Measurements from ENCODE around the gene BMP7.

The BMP7 gene

GRCh38 chr20:57234556-57235251 is 31.7 kb downstream of the BMP7 start:
- no peaks in the 10 kb centered on the region for H3K9me3 ChIP-seq (ENCODE audit: control insufficient read depth in 1 of 2, low read length in 2 of 2)
- H3K27ac ChIP-seq (ENCODE audit: low read depth, low read length): no peak overlapping the region
- no peak overlapping the region for H3K4me3 ChIP-seq (ENCODE audit: low read depth in 1 of 2, low read length in 2 of 2)
- H3K36me3 ChIP-seq (ENCODE audit: control insufficient read depth in 1 of 2, insufficient read depth in 2 of 2, low read length in 2 of 2): no peaks in the 10 kb centered on the region
- no peak overlapping the region for H3K9ac ChIP-seq (ENCODE audit: low read depth in 1 of 2, low read length in 2 of 2)
- no peaks in the 10 kb centered on the region for H3K27me3 ChIP-seq (ENCODE audit: control insufficient read depth in 1 of 2, insufficient read depth in 2 of 2, low read length in 2 of 2)
- no peaks in the 10 kb centered on the region for H3K4me1 ChIP-seq (ENCODE audit: control insufficient read depth in 1 of 2, insufficient read depth in 2 of 2, low read length in 2 of 2)

GRCh38 chr20:57231951-57232428 is 34.5 kb downstream of the BMP7 start:
- H3K9me3 ChIP-seq (ENCODE audit: control insufficient read depth in 1 of 2, low read length in 2 of 2): no peaks in the 10 kb centered on the region
- H3K27ac ChIP-seq (ENCODE audit: low read depth, low read length): no peak overlapping the region
- no peaks in the 10 kb centered on the region for H3K4me1 ChIP-seq (ENCODE audit: control insufficient read depth in 1 of 2, insufficient read depth in 2 of 2, low read length in 2 of 2)
- no peaks in the 10 kb centered on the region for H3K27me3 ChIP-seq (ENCODE audit: control insufficient read depth in 1 of 2, insufficient read depth in 2 of 2, low read length in 2 of 2)
- no peaks in the 10 kb centered on the region for H3K36me3 ChIP-seq (ENCODE audit: control insufficient read depth in 1 of 2, insufficient read depth in 2 of 2, low read length in 2 of 2)
- no peak overlapping the region for H3K4me3 ChIP-seq (ENCODE audit: low read depth in 1 of 2, low read length in 2 of 2)
- H3K9ac ChIP-seq (ENCODE audit: low read depth in 1 of 2, low read length in 2 of 2): no peak overlapping the region

GRCh38 chr20:57231161-57231560 is 35.3 kb downstream of the BMP7 start:
- Histone ChIP-seq H3K36me3 (ENCODE audit: control insufficient read depth in 1 of 2, insufficient read depth in 2 of 2, low read length in 2 of 2) (no peaks in the 10 kb centered on the region), H3K4me1 (ENCODE audit: control insufficient read depth in 1 of 2, insufficient read depth in 2 of 2, low read length in 2 of 2) (no peaks in the 10 kb centered on the region), H3K4me3 (ENCODE audit: low read depth in 1 of 2, low read length in 2 of 2) (no peak overlapping the region), H3K27me3 (ENCODE audit: control insufficient read depth in 1 of 2, insufficient read depth in 2 of 2, low read length in 2 of 2) (no peaks in the 10 kb centered on the region), H3K9me3 (ENCODE audit: control insufficient read depth in 1 of 2, low read length in 2 of 2) (no peaks in the 10 kb centered on the region), H3K27ac (ENCODE audit: low read depth, low read length) (no peak overlapping the region), H3K9ac (ENCODE audit: low read depth in 1 of 2, low read length in 2 of 2) (no peak overlapping the region)

- H3K9me3 ChIP-seq (ENCODE audit: control insufficient read depth in 1 of 2, low read length in 2 of 2): no peaks in the 10 kb centered on the region
- no peak overlapping the region for H3K27ac ChIP-seq (ENCODE audit: low read depth, low read length)
- H3K27me3 ChIP-seq (ENCODE audit: control insufficient read depth in 1 of 2, insufficient read depth in 2 of 2, low read length in 2 of 2): no peaks in the 10 kb centered on the region
- H3K4me3 ChIP-seq (ENCODE audit: low read depth in 1 of 2, low read length in 2 of 2): no peak overlapping the region
- no peak overlapping the region for H3K9ac ChIP-seq (ENCODE audit: low read depth in 1 of 2, low read length in 2 of 2)
- H3K36me3 ChIP-seq (ENCODE audit: control insufficient read depth in 1 of 2, insufficient read depth in 2 of 2, low read length in 2 of 2): no peaks in the 10 kb centered on the region
- H3K4me1 ChIP-seq (ENCODE audit: control insufficient read depth in 1 of 2, insufficient read depth in 2 of 2, low read length in 2 of 2): no peaks in the 10 kb centered on the region
These were observed 36.2 kb downstream of the BMP7 start for GRCh38 chr20:57230247-57230646.

- no peaks in the 10 kb centered on the region for H3K36me3 ChIP-seq (ENCODE audit: control insufficient read depth in 1 of 2, insufficient read depth in 2 of 2, low read length in 2 of 2)
- no peak overlapping the region for H3K9ac ChIP-seq (ENCODE audit: low read depth in 1 of 2, low read length in 2 of 2)
- no peaks in the 10 kb centered on the region for H3K27me3 ChIP-seq (ENCODE audit: control insufficient read depth in 1 of 2, insufficient read depth in 2 of 2, low read length in 2 of 2)
- H3K27ac ChIP-seq (ENCODE audit: low read depth, low read length): no peak overlapping the region
- no peaks in the 10 kb centered on the region for H3K4me1 ChIP-seq (ENCODE audit: control insufficient read depth in 1 of 2, insufficient read depth in 2 of 2, low read length in 2 of 2)
- H3K4me3 ChIP-seq (ENCODE audit: low read depth in 1 of 2, low read length in 2 of 2): no peak overlapping the region
- H3K9me3 ChIP-seq (ENCODE audit: control insufficient read depth in 1 of 2, low read length in 2 of 2): no peaks in the 10 kb centered on the region
These were observed 37.0 kb downstream of the BMP7 start for GRCh38 chr20:57229490-57229889.

- Histone ChIP-seq H3K27ac (ENCODE audit: low read depth, low read length) (no peak overlapping the region), H3K9ac (ENCODE audit: low read depth in 1 of 2, low read length in 2 of 2) (no peak overlapping the region), H3K9me3 (ENCODE audit: control insufficient read depth in 1 of 2, low read length in 2 of 2) (no peaks in the 10 kb centered on the region), H3K36me3 (ENCODE audit: control insufficient read depth in 1 of 2, insufficient read depth in 2 of 2, low read length in 2 of 2) (no peaks in the 10 kb centered on the region), H3K4me1 (ENCODE audit: control insufficient read depth in 1 of 2, insufficient read depth in 2 of 2, low read length in 2 of 2) (no peaks in the 10 kb centered on the region), H3K4me3 (ENCODE audit: low read depth in 1 of 2, low read length in 2 of 2) (no peak overlapping the region), H3K27me3 (ENCODE audit: control insufficient read depth in 1 of 2, insufficient read depth in 2 of 2, low read length in 2 of 2) (no peaks in the 10 kb centered on the region)
These were observed 40.6 kb downstream of the BMP7 start for GRCh38 chr20:57225830-57226229.

- Histone ChIP-seq H3K36me3 (ENCODE audit: control insufficient read depth in 1 of 2, insufficient read depth in 2 of 2, low read length in 2 of 2) (no peaks in the 10 kb centered on the region), H3K27me3 (ENCODE audit: control insufficient read depth in 1 of 2, insufficient read depth in 2 of 2, low read length in 2 of 2) (no peaks in the 10 kb centered on the region), H3K9ac (ENCODE audit: low read depth in 1 of 2, low read length in 2 of 2) (no peak overlapping the region), H3K27ac (ENCODE audit: low read depth, low read length) (no peak overlapping the region), H3K4me1 (ENCODE audit: control insufficient read depth in 1 of 2, insufficient read depth in 2 of 2, low read length in 2 of 2) (no peaks in the 10 kb centered on the region), H3K9me3 (ENCODE audit: control insufficient read depth in 1 of 2, low read length in 2 of 2) (no peaks in the 10 kb centered on the region), H3K4me3 (ENCODE audit: low read depth in 1 of 2, low read length in 2 of 2) (no peak overlapping the region)
These were observed 41.2 kb downstream of the BMP7 start for GRCh38 chr20:57225197-57225733.

- Histone ChIP-seq H3K4me3 (ENCODE audit: low read depth in 1 of 2, low read length in 2 of 2) (no peak overlapping the region), H3K4me1 (ENCODE audit: control insufficient read depth in 1 of 2, insufficient read depth in 2 of 2, low read length in 2 of 2) (no peaks in the 10 kb centered on the region), H3K9me3 (ENCODE audit: control insufficient read depth in 1 of 2, low read length in 2 of 2) (no peaks in the 10 kb centered on the region), H3K27me3 (ENCODE audit: control insufficient read depth in 1 of 2, insufficient read depth in 2 of 2, low read length in 2 of 2) (no peaks in the 10 kb centered on the region), H3K9ac (ENCODE audit: low read depth in 1 of 2, low read length in 2 of 2) (no peak overlapping the region), H3K27ac (ENCODE audit: low read depth, low read length) (no peak overlapping the region), H3K36me3 (ENCODE audit: control insufficient read depth in 1 of 2, insufficient read depth in 2 of 2, low read length in 2 of 2) (no peaks in the 10 kb centered on the region)
These were observed 41.8 kb downstream of the BMP7 start for GRCh38 chr20:57224641-57225138.

- no peaks in the 10 kb centered on the region for H3K27me3 ChIP-seq (ENCODE audit: control insufficient read depth in 1 of 2, insufficient read depth in 2 of 2, low read length in 2 of 2)
- no peak overlapping the region for H3K9ac ChIP-seq (ENCODE audit: low read depth in 1 of 2, low read length in 2 of 2)
- H3K27ac ChIP-seq (ENCODE audit: low read depth, low read length): no peak overlapping the region
These were observed 42.6 kb downstream of the BMP7 start for GRCh38 chr20:57223648-57224489.

GRCh38 chr20:57222631-57222950 is 43.9 kb downstream of the BMP7 start:
- no peaks in the 10 kb centered on the region for H3K36me3 ChIP-seq (ENCODE audit: control insufficient read depth in 1 of 2, insufficient read depth in 2 of 2, low read length in 2 of 2)
- no peak overlapping the region for H3K4me3 ChIP-seq (ENCODE audit: low read depth in 1 of 2, low read length in 2 of 2)
- H3K9ac ChIP-seq (ENCODE audit: low read depth in 1 of 2, low read length in 2 of 2): no peak overlapping the region
- no peak overlapping the region for H3K27ac ChIP-seq (ENCODE audit: low read depth, low read length)
- H3K9me3 ChIP-seq (ENCODE audit: control insufficient read depth in 1 of 2, low read length in 2 of 2): no peaks in the 10 kb centered on the region
- H3K4me1 ChIP-seq (ENCODE audit: control insufficient read depth in 1 of 2, insufficient read depth in 2 of 2, low read length in 2 of 2): no peaks in the 10 kb centered on the region
- no peaks in the 10 kb centered on the region for H3K27me3 ChIP-seq (ENCODE audit: control insufficient read depth in 1 of 2, insufficient read depth in 2 of 2, low read length in 2 of 2)

More at GRCh38 chr20:57223648-57224489, 42.6 kb downstream of the BMP7 start:
- Histone ChIP-seq H3K36me3 (ENCODE audit: control insufficient read depth in 1 of 2, insufficient read depth in 2 of 2, low read length in 2 of 2) (no peaks in the 10 kb centered on the region), H3K9me3 (ENCODE audit: control insufficient read depth in 1 of 2, low read length in 2 of 2) (no peaks in the 10 kb centered on the region), H3K4me1 (ENCODE audit: control insufficient read depth in 1 of 2, insufficient read depth in 2 of 2, low read length in 2 of 2) (no peaks in the 10 kb centered on the region), H3K4me3 (ENCODE audit: low read depth in 1 of 2, low read length in 2 of 2) (no peak overlapping the region)

All from duodenal mucosa (tissue), 2 donors.